ENCODE results near the gene KLHL14. TPM values are rescaled to one million over a fixed set of nuclear protein-coding genes. Genes with fewer than 3 reads are reported as not detected.

Gene KLHL14
- total RNA-seq, 1 donor from 2014 or later = 0.52 TPM

DNA sequence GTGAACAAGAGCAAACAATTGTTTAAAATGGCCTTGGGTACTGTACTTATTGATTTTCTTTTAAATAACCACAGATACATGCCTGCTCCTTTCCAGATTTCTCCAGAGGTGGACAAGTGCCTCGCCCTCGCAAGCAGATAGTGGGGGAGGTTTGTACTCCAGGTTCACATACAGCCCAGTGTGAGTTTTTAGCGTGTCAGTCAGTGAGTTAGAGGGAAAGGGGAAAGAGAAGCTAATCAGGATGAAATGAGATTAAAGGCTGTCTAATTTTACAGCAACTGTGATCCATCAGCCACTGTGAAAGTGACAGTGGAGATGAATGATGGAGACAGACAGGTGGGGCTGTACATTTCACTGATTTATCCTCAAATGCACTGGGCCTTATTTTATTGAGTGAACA, 74.7 kb downstream of the KLHL14 start:
- Histone ChIP-seq H3K9me3 (ENCODE audit: control insufficient read depth in 3 of 3, low read length in 3 of 3) (no peaks in the 10 kb centered on the region), H3K4me1 (ENCODE audit: control insufficient read depth in 3 of 3, insufficient read depth in 3 of 3, low read length in 3 of 3) (no peaks in the 10 kb centered on the region), H3K27me3 (ENCODE audit: control insufficient read depth in 3 of 3, insufficient read depth in 3 of 3, low read length in 3 of 3) (no peaks in the 10 kb centered on the region), H3K9ac (ENCODE audit: low read depth in 1 of 3, low read length in 3 of 3) (no peak overlapping the region), H3K4me3 (ENCODE audit: low read length in 3 of 3) (no peak overlapping the region), H3K36me3 (ENCODE audit: control insufficient read depth in 3 of 3, insufficient read depth in 3 of 3, low read length in 3 of 3) (no peaks in the 10 kb centered on the region), H3K27ac (ENCODE audit: low read depth, low read length) (no peak overlapping the region)

DNA sequence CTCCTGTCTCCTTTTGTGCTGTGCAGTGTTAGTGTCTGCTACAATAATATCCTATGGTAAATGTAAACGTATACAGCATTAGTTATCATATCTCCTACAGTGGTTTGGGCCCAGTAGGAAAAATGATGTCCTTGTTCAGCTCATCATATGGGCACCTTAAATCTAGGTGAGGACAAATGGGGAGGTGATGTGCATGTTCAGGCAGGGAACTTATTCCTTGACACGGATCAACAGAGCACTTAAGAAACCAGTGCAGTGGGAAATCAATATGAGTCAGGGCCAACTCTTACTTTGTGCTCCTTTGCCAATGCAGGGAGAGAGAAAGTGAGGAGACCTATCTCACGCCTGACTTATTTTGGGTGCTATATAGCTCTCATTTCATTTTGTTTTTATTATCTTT, 76.4 kb downstream of the KLHL14 start:
- no peaks in the 10 kb centered on the region for H3K4me1 ChIP-seq (ENCODE audit: control insufficient read depth in 3 of 3, insufficient read depth in 3 of 3, low read length in 3 of 3)
- H3K27ac ChIP-seq (ENCODE audit: low read depth, low read length) = no peak overlapping the region
- no peak overlapping the region for H3K4me3 ChIP-seq (ENCODE audit: low read length in 3 of 3)
- no peaks in the 10 kb centered on the region for H3K9me3 ChIP-seq (ENCODE audit: control insufficient read depth in 3 of 3, low read length in 3 of 3)
- no peak overlapping the region for H3K9ac ChIP-seq (ENCODE audit: low read depth in 1 of 3, low read length in 3 of 3)
- H3K36me3 ChIP-seq (ENCODE audit: control insufficient read depth in 3 of 3, insufficient read depth in 3 of 3, low read length in 3 of 3) = no peaks in the 10 kb centered on the region
- no peaks in the 10 kb centered on the region for H3K27me3 ChIP-seq (ENCODE audit: control insufficient read depth in 3 of 3, insufficient read depth in 3 of 3, low read length in 3 of 3)

DNA sequence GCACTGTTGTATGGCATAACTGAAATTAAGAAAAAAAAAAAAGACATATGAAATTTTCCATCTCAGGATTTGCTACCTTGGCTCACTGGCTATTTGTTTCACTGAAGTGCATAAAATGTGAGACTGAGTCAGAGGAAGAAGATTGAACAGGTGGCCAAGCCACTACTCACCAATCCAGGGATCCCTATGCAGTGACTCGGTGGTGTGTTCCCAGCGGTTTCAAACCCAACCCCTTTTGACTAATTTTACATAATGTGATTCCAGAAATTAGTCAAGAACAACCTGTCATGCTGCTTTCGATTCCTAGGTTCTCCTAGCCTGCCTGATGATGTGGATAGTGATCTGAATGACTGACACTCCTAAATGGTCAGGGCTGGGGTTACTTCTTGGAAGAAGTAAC, 77.3 kb downstream of the KLHL14 start:
- Histone ChIP-seq H3K4me3 (ENCODE audit: low read length in 3 of 3) (no peak overlapping the region), H3K27me3 (ENCODE audit: control insufficient read depth in 3 of 3, insufficient read depth in 3 of 3, low read length in 3 of 3) (no peaks in the 10 kb centered on the region), H3K9ac (ENCODE audit: low read depth in 1 of 3, low read length in 3 of 3) (no peak overlapping the region), H3K9me3 (ENCODE audit: control insufficient read depth in 3 of 3, low read length in 3 of 3) (no peaks in the 10 kb centered on the region), H3K4me1 (ENCODE audit: control insufficient read depth in 3 of 3, insufficient read depth in 3 of 3, low read length in 3 of 3) (no peaks in the 10 kb centered on the region), H3K27ac (ENCODE audit: low read depth, low read length) (no peak overlapping the region), H3K36me3 (ENCODE audit: control insufficient read depth in 3 of 3, insufficient read depth in 3 of 3, low read length in 3 of 3) (no peaks in the 10 kb centered on the region)

DNA sequence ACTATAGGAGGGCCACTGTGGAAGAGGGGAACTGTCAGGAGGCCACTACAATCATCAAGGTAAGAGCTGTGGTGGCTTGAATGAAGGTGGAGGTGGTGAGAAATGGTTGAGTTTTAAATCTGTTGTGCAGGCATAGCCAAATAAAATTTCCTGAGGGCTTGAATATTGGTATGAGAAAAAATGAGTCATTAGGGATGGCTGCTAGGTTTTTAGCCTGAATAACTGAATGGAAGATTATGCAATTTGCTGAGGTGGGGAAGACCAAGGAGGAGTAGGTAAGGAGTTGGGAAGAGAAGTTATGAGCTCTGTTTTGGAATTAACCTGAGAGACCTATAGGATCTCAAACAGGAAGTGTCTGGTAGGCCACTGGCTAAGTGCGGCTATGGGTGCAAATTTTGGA, 84.0 kb downstream of the KLHL14 start:
- Histone ChIP-seq H3K4me3 (ENCODE audit: low read length in 3 of 3) (no peak overlapping the region), H3K27ac (ENCODE audit: low read depth, low read length) (no peak overlapping the region), H3K9me3 (ENCODE audit: control insufficient read depth in 3 of 3, low read length in 3 of 3) (no peaks in the 10 kb centered on the region), H3K4me1 (ENCODE audit: control insufficient read depth in 3 of 3, insufficient read depth in 3 of 3, low read length in 3 of 3) (no peaks in the 10 kb centered on the region), H3K9ac (ENCODE audit: low read depth in 1 of 3, low read length in 3 of 3) (no peak overlapping the region), H3K36me3 (ENCODE audit: control insufficient read depth in 3 of 3, insufficient read depth in 3 of 3, low read length in 3 of 3) (no peaks in the 10 kb centered on the region), H3K27me3 (ENCODE audit: control insufficient read depth in 3 of 3, insufficient read depth in 3 of 3, low read length in 3 of 3) (no peaks in the 10 kb centered on the region)

DNA sequence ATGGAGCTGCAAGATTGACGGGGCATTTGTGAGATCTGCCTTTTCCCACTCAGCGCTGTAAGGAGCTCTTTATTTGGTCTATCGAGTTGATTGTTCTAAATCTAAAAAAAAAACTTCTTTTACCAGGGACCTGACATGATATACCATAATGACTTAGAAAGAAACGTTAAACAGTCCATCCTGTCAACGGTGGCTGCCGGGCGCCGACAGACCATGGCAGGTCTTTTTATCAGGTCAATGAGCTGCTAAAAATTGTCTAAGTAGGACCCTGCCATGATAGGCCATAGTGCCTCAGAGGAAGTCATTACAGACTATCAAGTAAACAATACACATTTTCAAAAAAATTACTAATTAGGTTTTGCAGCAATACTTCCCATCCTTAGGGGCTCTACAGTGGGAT, 87.9 kb downstream of the KLHL14 start:
- Histone ChIP-seq H3K4me1 (ENCODE audit: control insufficient read depth in 3 of 3, insufficient read depth in 3 of 3, low read length in 3 of 3) (no peaks in the 10 kb centered on the region), H3K27me3 (ENCODE audit: control insufficient read depth in 3 of 3, insufficient read depth in 3 of 3, low read length in 3 of 3) (no peaks in the 10 kb centered on the region), H3K9ac (ENCODE audit: low read depth in 1 of 3, low read length in 3 of 3) (no peak overlapping the region), H3K27ac (ENCODE audit: low read depth, low read length) (no peak overlapping the region), H3K9me3 (ENCODE audit: control insufficient read depth in 3 of 3, low read length in 3 of 3) (no peaks in the 10 kb centered on the region), H3K4me3 (ENCODE audit: low read length in 3 of 3) (no peak overlapping the region), H3K36me3 (ENCODE audit: control insufficient read depth in 3 of 3, insufficient read depth in 3 of 3, low read length in 3 of 3) (no peaks in the 10 kb centered on the region)

DNA sequence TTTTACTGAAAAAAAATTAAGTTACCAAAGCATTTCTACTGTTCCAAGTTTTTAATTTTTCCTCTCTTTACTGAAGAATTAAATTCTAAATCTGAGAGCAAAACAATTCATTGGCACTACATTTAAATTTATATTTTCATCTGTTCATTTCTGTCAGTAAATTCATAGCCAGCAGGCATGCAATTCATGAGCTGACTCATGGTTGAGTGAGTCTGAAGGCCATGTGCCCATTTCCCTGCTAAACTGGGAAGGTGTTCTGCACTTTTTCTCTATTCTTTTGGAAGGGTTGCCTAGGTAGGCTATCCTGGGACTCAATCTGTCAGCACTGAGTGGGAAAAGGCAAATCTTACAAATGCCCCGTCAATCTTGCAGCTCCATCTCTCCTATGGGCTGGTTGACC, 88.7 kb downstream of the KLHL14 start:
- no peak overlapping the region for H3K4me3 ChIP-seq (ENCODE audit: low read length in 3 of 3)
- no peak overlapping the region for H3K27ac ChIP-seq (ENCODE audit: low read depth, low read length)
- H3K27me3 ChIP-seq (ENCODE audit: control insufficient read depth in 3 of 3, insufficient read depth in 3 of 3, low read length in 3 of 3) = no peaks in the 10 kb centered on the region
- no peaks in the 10 kb centered on the region for H3K36me3 ChIP-seq (ENCODE audit: control insufficient read depth in 3 of 3, insufficient read depth in 3 of 3, low read length in 3 of 3)
- no peak overlapping the region for H3K9ac ChIP-seq (ENCODE audit: low read depth in 1 of 3, low read length in 3 of 3)
- H3K4me1 ChIP-seq (ENCODE audit: control insufficient read depth in 3 of 3, insufficient read depth in 3 of 3, low read length in 3 of 3) = no peaks in the 10 kb centered on the region
- no peaks in the 10 kb centered on the region for H3K9me3 ChIP-seq (ENCODE audit: control insufficient read depth in 3 of 3, low read length in 3 of 3)

DNA sequence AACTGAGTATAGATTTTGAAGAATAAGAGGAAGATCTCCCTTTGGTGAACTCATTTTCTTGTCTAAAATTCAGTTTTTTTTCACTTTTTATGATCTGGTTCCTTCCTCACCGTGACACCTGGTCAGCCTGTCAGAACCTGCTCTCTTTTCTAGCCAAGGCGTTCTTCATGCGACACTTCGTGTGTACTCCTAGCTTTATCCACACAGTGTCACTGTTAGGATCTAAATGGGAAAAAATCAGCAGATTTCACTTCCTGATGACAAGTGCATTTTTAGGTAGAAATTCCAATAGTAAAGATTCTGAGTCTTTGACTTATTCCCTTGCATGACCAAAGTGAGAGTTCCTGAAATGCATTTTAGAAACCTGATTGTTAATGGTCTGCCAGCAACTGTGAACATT, 89.8 kb downstream of the KLHL14 start:
- no peak overlapping the region for H3K27ac ChIP-seq (ENCODE audit: low read depth, low read length)
- no peak overlapping the region for H3K9ac ChIP-seq (ENCODE audit: low read depth in 1 of 3, low read length in 3 of 3)
- H3K36me3 ChIP-seq (ENCODE audit: control insufficient read depth in 3 of 3, insufficient read depth in 3 of 3, low read length in 3 of 3) = no peaks in the 10 kb centered on the region
- H3K9me3 ChIP-seq (ENCODE audit: control insufficient read depth in 3 of 3, low read length in 3 of 3) = no peaks in the 10 kb centered on the region
- no peak overlapping the region for H3K4me3 ChIP-seq (ENCODE audit: low read length in 3 of 3)
- no peaks in the 10 kb centered on the region for H3K27me3 ChIP-seq (ENCODE audit: control insufficient read depth in 3 of 3, insufficient read depth in 3 of 3, low read length in 3 of 3)
- H3K4me1 ChIP-seq (ENCODE audit: control insufficient read depth in 3 of 3, insufficient read depth in 3 of 3, low read length in 3 of 3) = no peaks in the 10 kb centered on the region

DNA sequence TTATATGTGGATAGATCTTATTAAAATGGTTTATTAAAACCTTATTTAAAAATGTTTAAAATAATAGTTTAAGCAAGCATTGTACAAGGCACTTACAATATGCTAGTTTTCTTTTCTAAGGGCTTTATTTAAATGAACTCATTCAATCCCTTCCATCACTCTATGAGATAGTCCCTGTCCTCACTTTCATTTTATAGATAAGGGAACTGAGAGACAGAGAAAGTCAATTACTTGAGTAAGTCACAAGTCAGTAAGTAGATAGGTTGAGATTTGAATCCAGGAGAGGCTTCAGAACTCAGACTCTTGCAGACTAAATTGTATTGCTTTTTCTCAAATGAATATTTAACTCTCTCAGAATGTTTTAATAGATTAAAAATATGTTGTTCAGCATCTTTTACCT, 95.2 kb downstream of the KLHL14 start:
- Histone ChIP-seq H3K27ac (ENCODE audit: low read depth, low read length) (no peak overlapping the region), H3K36me3 (ENCODE audit: control insufficient read depth in 3 of 3, insufficient read depth in 3 of 3, low read length in 3 of 3) (no peaks in the 10 kb centered on the region), H3K4me1 (ENCODE audit: control insufficient read depth in 3 of 3, insufficient read depth in 3 of 3, low read length in 3 of 3) (no peaks in the 10 kb centered on the region), H3K9ac (ENCODE audit: low read depth in 1 of 3, low read length in 3 of 3) (no peak overlapping the region), H3K9me3 (ENCODE audit: control insufficient read depth in 3 of 3, low read length in 3 of 3) (no peaks in the 10 kb centered on the region), H3K4me3 (ENCODE audit: low read length in 3 of 3) (no peak overlapping the region), H3K27me3 (ENCODE audit: control insufficient read depth in 3 of 3, insufficient read depth in 3 of 3, low read length in 3 of 3) (no peaks in the 10 kb centered on the region)

DNA sequence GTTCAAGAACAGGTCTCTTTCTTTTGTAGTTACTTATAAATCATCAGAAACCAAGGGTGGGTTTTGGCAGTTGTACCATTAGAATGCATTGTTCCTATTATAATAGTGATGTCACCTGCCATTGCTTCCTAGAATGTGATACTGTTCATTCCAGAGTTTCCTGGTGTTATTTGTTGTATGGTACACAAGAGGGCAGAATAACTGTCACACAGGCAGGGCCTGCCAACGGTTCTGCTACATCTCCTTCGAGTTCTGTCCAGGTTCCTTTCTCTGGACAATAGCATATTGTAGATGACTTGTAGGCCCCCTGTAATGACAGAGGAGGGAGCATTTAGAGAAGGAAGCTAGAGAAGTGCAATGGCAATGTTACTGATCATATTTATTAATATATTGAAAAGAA, 98.3 kb downstream of the KLHL14 start:
- H3K27ac ChIP-seq (ENCODE audit: low read depth, low read length) = no peak overlapping the region
- no peak overlapping the region for H3K4me3 ChIP-seq (ENCODE audit: low read length in 3 of 3)

DNA sequence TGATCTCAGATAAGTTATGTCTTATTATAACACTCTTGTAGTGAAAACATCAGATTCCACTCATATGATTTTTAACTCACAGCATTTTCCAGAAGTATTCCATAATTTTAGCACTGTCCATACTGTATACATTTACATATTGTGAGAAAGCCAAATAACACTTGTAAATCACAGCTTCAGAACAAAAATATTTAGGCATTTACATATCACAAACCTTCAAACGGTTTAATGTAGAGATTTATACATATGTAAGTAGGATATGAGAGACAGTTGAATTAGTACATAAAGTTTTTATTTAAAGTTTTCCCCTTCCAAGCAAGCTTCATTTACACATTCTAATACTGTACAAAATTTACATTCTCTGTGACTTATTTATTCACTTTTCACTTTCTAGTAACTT, 100.4 kb downstream of the KLHL14 start:
- no peaks in the 10 kb centered on the region for H3K27me3 ChIP-seq (ENCODE audit: control insufficient read depth in 3 of 3, insufficient read depth in 3 of 3, low read length in 3 of 3)
- no peaks in the 10 kb centered on the region for H3K36me3 ChIP-seq (ENCODE audit: control insufficient read depth in 3 of 3, insufficient read depth in 3 of 3, low read length in 3 of 3)
- H3K4me1 ChIP-seq (ENCODE audit: control insufficient read depth in 3 of 3, insufficient read depth in 3 of 3, low read length in 3 of 3) = no peaks in the 10 kb centered on the region
- no peak overlapping the region for H3K27ac ChIP-seq (ENCODE audit: low read depth, low read length)
- no peaks in the 10 kb centered on the region for H3K9me3 ChIP-seq (ENCODE audit: control insufficient read depth in 3 of 3, low read length in 3 of 3)
- no peak overlapping the region for H3K9ac ChIP-seq (ENCODE audit: low read depth in 1 of 3, low read length in 3 of 3)
- no peak overlapping the region for H3K4me3 ChIP-seq (ENCODE audit: low read length in 3 of 3)

More for the DNA sequence above, 98.3 kb downstream of the KLHL14 start:
- Histone ChIP-seq H3K9ac (ENCODE audit: low read depth in 1 of 3, low read length in 3 of 3) (no peak overlapping the region), H3K27me3 (ENCODE audit: control insufficient read depth in 3 of 3, insufficient read depth in 3 of 3, low read length in 3 of 3) (no peaks in the 10 kb centered on the region), H3K4me1 (ENCODE audit: control insufficient read depth in 3 of 3, insufficient read depth in 3 of 3, low read length in 3 of 3) (no peaks in the 10 kb centered on the region), H3K9me3 (ENCODE audit: control insufficient read depth in 3 of 3, low read length in 3 of 3) (no peaks in the 10 kb centered on the region), H3K36me3 (ENCODE audit: control insufficient read depth in 3 of 3, insufficient read depth in 3 of 3, low read length in 3 of 3) (no peaks in the 10 kb centered on the region)

DNA sequence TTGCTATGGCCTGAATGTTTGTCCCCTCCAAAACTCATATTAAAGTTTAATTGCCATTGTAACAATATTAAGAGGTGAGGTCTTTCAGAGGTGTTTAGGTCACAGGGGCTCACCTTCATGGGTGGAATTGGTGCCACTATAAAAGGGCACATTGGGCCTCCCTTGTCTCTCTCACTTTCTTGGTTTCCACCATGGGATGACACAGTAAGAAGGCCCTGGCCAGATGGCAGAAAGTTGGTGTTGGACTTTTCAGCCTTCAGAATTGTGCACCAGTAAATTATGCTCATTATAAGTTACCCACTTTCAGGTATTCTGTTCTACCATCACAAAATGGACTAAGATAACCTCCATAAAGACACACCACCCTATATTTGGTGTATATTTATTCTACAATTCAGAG, 102.1 kb downstream of the KLHL14 start:
- Histone ChIP-seq H3K27me3 (ENCODE audit: control insufficient read depth in 3 of 3, insufficient read depth in 3 of 3, low read length in 3 of 3) (no peaks in the 10 kb centered on the region), H3K36me3 (ENCODE audit: control insufficient read depth in 3 of 3, insufficient read depth in 3 of 3, low read length in 3 of 3) (no peaks in the 10 kb centered on the region), H3K27ac (ENCODE audit: low read depth, low read length) (no peak overlapping the region), H3K4me3 (ENCODE audit: low read length in 3 of 3) (no peak overlapping the region), H3K9ac (ENCODE audit: low read depth in 1 of 3, low read length in 3 of 3) (no peak overlapping the region), H3K9me3 (ENCODE audit: control insufficient read depth in 3 of 3, low read length in 3 of 3) (no peaks in the 10 kb centered on the region), H3K4me1 (ENCODE audit: control insufficient read depth in 3 of 3, insufficient read depth in 3 of 3, low read length in 3 of 3) (no peaks in the 10 kb centered on the region)
